WERI-Rb-1 (cell line): ENCODE data around the gene LZTS2.

ENCODE experiments used
- DNase-seq: peaks from one replicate; pipeline ENCODE4 v3.0.0-alpha.2; 2020
- H3K27ac ChIP-seq: fragments of 250-450 bp; sonication (Bioruptor Pico); 2 replicates; pipeline ENCODE4 v1.5.1; 2020; ENCODE audit warnings: mild to moderate bottlenecking, moderate library complexity
- H3K27me3 ChIP-seq: fragments of 250-450 bp; sonication (Bioruptor Pico); 2 replicates; pipeline ENCODE4 v1.5.1; 2021; ENCODE audit warnings: mild to moderate bottlenecking, low read depth, moderate library complexity; ENCODE audit not compliant: insufficient read depth, severe bottlenecking
- H3K36me3 ChIP-seq: fragments of 250-450 bp; sonication (Bioruptor Pico); 2 replicates; pipeline ENCODE4 v1.5.1; 2020; ENCODE audit warnings: mild to moderate bottlenecking, moderate library complexity
- H3K4me3 ChIP-seq: 2 replicates; pipeline ENCODE4 v1.5.1; 2011; ENCODE audit warnings: low read depth, mild to moderate bottlenecking, control low read depth, low read length
- H3K9me3 ChIP-seq: fragments of 250-450 bp; sonication (Bioruptor Pico); 2 replicates; pipeline ENCODE4 v1.5.1; 2021; ENCODE audit warnings: mild to moderate bottlenecking, moderate library complexity; ENCODE audit not compliant: severe bottlenecking
- TF ChIP-seq, protein P1 (sequence below): IDR thresholded peaks from 2 replicates; pipeline ENCODE4 v1.5.1; 2011; ENCODE audit warnings: low read depth, mild to moderate bottlenecking, control low read depth, inconsistent platforms, low read length

LZTS2 gene

DNA sequence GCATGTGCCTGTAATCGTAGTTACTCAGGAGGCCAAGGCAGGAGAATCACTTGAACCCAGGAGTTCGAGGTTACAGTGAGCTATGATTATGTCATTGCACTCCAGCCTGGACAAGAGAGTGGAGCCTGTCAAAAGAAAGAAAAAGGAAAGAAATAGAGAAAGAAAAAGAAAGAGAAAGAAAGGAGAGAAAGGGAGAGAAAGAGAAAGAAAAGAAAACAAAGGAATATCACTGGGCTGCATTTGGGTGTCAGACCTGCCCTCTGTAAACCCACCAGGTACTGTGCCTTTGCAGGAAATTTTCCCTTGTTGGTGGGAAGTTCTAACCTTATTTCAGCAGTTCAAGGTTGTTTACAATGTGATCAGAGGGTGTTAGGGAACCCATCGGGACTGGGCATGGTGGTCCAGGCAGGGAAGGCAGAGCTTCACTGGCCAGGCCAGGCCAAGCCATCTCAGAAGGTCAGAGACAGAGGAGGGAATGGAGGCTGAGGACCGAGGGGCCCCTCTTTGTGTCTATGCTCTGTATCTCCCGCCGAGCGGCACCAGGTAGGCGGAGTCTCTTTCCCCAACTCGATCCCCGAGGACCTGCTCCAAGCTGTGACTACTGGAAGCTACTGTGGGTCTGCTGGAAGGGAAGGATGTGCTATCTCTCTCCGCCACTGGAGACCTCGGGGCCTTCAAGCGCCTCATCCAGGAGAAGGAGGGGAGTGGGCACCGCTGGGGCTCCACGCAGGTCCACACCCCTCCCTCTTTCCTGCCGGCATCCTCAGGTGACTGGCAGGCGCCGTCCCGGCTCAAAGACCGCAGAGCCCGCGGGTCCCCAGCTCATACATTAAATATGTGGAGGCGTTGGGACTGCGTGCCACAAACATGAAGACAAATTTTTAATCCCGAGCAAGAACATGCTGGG, 47.0 kb downstream of the LZTS2 start:
- H3K36me3 ChIP-seq: no peaks in the 10 kb centered on the region
- no peaks in the 10 kb centered on the region for H3K27me3 ChIP-seq
- no peak overlapping the region for H3K27ac ChIP-seq
- TF ChIP-seq, protein P1, sequence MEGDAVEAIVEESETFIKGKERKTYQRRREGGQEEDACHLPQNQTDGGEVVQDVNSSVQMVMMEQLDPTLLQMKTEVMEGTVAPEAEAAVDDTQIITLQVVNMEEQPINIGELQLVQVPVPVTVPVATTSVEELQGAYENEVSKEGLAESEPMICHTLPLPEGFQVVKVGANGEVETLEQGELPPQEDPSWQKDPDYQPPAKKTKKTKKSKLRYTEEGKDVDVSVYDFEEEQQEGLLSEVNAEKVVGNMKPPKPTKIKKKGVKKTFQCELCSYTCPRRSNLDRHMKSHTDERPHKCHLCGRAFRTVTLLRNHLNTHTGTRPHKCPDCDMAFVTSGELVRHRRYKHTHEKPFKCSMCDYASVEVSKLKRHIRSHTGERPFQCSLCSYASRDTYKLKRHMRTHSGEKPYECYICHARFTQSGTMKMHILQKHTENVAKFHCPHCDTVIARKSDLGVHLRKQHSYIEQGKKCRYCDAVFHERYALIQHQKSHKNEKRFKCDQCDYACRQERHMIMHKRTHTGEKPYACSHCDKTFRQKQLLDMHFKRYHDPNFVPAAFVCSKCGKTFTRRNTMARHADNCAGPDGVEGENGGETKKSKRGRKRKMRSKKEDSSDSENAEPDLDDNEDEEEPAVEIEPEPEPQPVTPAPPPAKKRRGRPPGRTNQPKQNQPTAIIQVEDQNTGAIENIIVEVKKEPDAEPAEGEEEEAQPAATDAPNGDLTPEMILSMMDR: no peak
- DNase-seq: no peak
- no peaks in the 10 kb centered on the region for H3K9me3 ChIP-seq
- no peak overlapping the region for H3K4me3 ChIP-seq

DNA sequence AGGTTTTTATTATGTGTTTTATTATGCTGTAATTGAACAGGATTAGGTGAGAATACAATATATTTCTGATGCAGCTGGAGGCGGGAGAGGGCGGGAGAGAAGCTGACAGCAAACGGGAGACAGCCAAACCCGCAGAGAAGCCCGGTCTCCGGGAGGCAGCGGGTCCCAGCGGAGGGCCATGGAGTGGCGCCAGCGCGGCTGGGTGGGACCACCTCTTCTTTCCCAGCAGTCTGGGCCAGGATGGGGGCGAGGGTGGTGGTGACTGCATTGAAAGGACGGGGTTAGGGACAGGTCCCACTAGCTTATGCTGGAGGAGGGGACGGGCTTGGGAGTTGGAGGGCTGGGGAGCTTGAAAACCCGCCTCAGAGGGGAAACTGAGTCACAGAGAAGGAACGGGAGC, 47.7 kb downstream of the LZTS2 start:
- no peaks in the 10 kb centered on the region for H3K9me3 ChIP-seq
- H3K4me3 ChIP-seq: no peak overlapping the region
- TF ChIP-seq, protein P1: no peak
- H3K36me3 ChIP-seq: no peaks in the 10 kb centered on the region
- no peak overlapping the region for H3K27ac ChIP-seq
- no peaks in the 10 kb centered on the region for H3K27me3 ChIP-seq
- no peak for DNase-seq

DNA sequence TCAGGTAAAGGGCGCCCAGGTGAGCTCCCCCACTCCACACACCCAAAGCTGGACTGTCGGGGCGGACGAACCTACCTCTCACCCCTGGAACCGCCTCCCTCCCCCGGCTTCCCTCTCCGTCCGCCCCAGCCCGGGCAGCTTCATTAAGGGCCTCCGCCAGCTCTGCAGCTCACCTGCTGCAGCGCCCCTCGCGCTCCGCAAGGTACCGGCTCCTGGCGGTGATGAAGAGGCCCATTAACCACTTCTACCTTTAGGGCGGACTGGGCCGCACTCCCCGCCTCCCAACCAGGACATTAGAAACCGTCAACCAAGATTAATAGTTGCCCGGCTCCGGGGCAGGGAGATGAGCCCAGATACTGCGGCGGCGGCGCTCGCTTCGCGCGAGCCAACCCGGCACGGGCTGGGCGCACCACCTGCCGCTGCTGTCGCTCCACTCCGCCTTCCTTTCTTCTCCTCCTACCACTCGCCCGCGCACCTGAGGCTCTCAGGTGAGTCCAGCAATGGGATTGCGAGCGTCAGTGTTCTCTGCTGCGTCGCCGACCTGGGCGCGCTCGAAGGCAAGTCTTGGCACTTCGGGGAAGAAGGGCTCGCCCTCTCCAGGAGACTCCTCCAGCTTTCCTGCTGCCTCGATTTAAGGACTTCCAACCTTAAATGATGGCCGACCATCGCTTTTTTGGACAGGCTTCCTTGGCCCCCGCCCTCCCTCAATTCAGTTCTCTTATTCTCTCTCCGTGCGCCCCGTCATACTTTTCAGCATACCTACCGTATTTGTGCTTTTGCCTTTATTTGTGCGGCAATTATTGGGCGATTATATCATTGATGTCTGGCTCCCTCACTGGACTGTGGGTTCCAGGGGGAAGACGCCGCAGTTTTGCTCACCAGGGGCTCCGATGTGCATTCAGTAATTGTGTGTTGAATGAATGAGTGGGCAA, 48.6 kb downstream of the LZTS2 start:
- H3K27me3 ChIP-seq: no peaks in the 10 kb centered on the region
- TF ChIP-seq, protein P1: no peak
- no peaks in the 10 kb centered on the region for H3K9me3 ChIP-seq
- H3K36me3 ChIP-seq: no peaks in the 10 kb centered on the region
- H3K4me3 ChIP-seq: no peak overlapping the region
- H3K27ac ChIP-seq: no peak overlapping the region
- no peak for DNase-seq

DNA sequence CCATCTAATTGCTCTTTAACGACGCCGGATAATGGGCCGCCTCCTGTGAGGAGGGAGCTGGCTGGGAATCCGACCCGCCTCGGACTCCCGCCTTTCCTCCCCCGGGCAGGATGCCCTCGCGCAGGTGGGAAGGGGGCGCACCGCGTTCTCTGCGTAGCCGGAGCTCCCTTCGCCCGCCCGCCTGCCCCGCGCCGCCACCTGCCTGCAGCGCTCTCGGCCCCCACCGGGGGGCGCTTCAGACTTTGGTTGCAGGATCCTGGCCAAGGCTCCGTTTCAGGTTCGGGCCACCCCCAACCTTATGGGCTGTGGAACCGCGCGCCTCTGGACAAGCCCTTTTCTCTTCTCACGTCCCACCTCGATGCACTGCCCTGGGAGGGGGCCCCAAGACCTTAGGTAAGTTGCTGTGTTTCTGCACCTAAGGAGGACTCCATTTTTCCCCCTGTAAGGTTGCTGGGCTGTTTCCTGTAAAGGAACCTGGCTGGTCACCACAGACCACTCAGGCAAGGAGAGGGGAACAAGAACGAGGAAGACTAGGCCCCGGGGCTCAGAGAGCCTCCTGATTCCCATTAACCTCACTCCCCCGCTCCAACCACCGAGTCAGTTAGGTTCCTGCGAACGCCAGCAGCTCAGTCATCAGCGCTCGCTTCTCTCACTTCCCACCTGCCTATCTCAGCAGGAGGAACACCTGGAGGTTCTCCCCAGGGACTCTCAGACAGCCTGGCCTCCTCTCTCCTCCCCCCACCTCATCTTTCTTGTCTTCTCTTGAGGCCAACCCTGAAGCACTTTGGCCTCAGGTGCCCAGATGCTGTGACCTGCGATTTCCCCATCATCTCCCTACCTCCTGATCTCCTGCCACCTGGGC, 50.8 kb downstream of the LZTS2 start:
- TF ChIP-seq, protein P1: peak; percentile 87
- peak overlapping the region; percentile 48 for H3K4me3 ChIP-seq
- no peaks in the 10 kb centered on the region for H3K36me3 ChIP-seq
- peak; percentile 89 for DNase-seq
- H3K27me3 ChIP-seq: no peaks in the 10 kb centered on the region
- no peaks in the 10 kb centered on the region for H3K9me3 ChIP-seq
- H3K27ac ChIP-seq: no peak overlapping the region

DNA sequence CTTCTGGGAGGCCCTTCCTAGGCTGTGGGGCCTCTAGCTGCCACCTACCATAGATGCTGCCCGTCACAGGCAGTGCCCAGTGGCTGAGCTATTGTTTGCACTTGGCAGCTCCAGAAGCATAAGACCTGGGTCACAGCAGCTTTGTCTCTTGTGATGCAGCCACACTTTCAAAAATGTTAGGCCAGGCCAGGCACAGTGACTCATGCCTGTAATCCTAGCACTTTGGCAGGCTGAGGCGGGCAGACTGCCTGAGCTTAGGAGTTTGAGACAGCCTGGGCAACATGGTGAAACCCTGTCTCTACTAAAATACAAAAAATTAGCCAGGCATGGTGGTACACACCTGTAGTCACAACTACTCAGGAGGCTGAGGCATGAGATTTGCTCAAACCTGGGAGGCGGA, 52.7 kb downstream of the LZTS2 start:
- no peak for DNase-seq
- Histone ChIP-seq H3K36me3 (no peaks in the 10 kb centered on the region), H3K27me3 (no peaks in the 10 kb centered on the region)

More for the DNA sequence above, 52.7 kb downstream of the LZTS2 start:
- Histone ChIP-seq H3K9me3 (no peaks in the 10 kb centered on the region), H3K4me3 (no peak overlapping the region), H3K27ac (no peak overlapping the region)
- TF ChIP-seq, protein P1: no peak
